Keratinocyte (primary cell): ENCODE measurements around the gene C10orf53. TPM values are rescaled to one million over a fixed set of nuclear protein-coding genes. Genes with fewer than 3 reads are reported as not detected.
A peak's percentile ranks its signal among the peaks of the same experiment; 100 is the strongest.

Source experiments
- DNase-seq: peaks from one replicate; pipeline ENCODE4 v3.0.0-alpha.2; 2011; ENCODE audit warnings: low read depth, missing footprints, low spot score
- FAIRE-seq: peaks from 2 replicates; lab custom pipeline; 2011; peaks lifted over from hg19 to GRCh38; lab: Jason Lieb, UNC
- H2AFZ ChIP-seq: 2 replicates; pipeline ENCODE4 v1.6.0; 2012; ENCODE audit warnings: low read length, control low read depth, inconsistent platforms; ENCODE audit not compliant: control insufficient read depth
- H3K27ac ChIP-seq: 2 replicates; pipeline ENCODE4 v1.5.1; 2011; ENCODE audit warnings: low read length; ENCODE audit not compliant: control insufficient read depth, insufficient read depth
- H3K27me3 ChIP-seq: 3 replicates; pipeline ENCODE4 v1.6.0; 2011; ENCODE audit warnings: low read length; ENCODE audit not compliant: control insufficient read depth, insufficient read depth; ENCODE audit errors: extremely low read depth
- H3K36me3 ChIP-seq, 2 experiments: 2 replicates in 1 of 2; 3 replicates in 1 of 2; pipeline ENCODE4 v1.5.1; 2011; ENCODE audit warnings: low read length in 2 of 2, mild to moderate bottlenecking in 1 of 2; ENCODE audit not compliant: control insufficient read depth in 2 of 2, insufficient read depth in 2 of 2; ENCODE audit errors: extremely low read depth in 1 of 2
- H3K4me1 ChIP-seq: 3 replicates; pipeline ENCODE4 v1.5.1; 2011; ENCODE audit warnings: low read length; ENCODE audit not compliant: control insufficient read depth, insufficient read depth; ENCODE audit errors: extremely low read depth
- H3K4me2 ChIP-seq: 3 replicates; pipeline ENCODE4 v1.6.0; 2011; ENCODE audit warnings: low read depth, low read length; ENCODE audit not compliant: control insufficient read depth, insufficient read depth; ENCODE audit errors: extremely low read depth
- H3K4me3 ChIP-seq, 3 experiments: fragments of 200-600 bp in 1 of 3; sonication (generic) in 1 of 3; 2 replicates in 2 of 3; 3 replicates in 1 of 3; pipeline ENCODE4 v1.5.1; 2011 to 2016; ENCODE audit warnings: low read length in 3 of 3, mild to moderate bottlenecking in 3 of 3, control low read depth in 2 of 3, inconsistent platforms in 1 of 3, low read depth in 1 of 3, mixed read lengths in 1 of 3, mixed run types in 1 of 3, moderate library complexity in 1 of 3; ENCODE audit not compliant: control insufficient read depth in 2 of 3, insufficient read depth in 2 of 3; ENCODE audit errors: extremely low read depth in 1 of 3
- H3K79me2 ChIP-seq: 2 replicates; pipeline ENCODE4 v1.6.0; 2012; ENCODE audit warnings: low read length; ENCODE audit not compliant: control insufficient read depth, insufficient read depth
- H3K9ac ChIP-seq: 3 replicates; pipeline ENCODE4 v1.6.0; 2011; ENCODE audit warnings: low read length; ENCODE audit not compliant: control insufficient read depth, insufficient read depth; ENCODE audit errors: extremely low read depth
- H3K9me1 ChIP-seq: 3 replicates; pipeline ENCODE4 v1.6.0; 2011; ENCODE audit warnings: low read length; ENCODE audit not compliant: control insufficient read depth, insufficient read depth; ENCODE audit errors: extremely low read depth
- H3K9me3 ChIP-seq: 2 replicates; pipeline ENCODE4 v1.5.1; 2012; ENCODE audit warnings: low read depth, low read length; ENCODE audit not compliant: control insufficient read depth
- H4K20me1 ChIP-seq: 3 replicates; pipeline ENCODE4 v1.6.0; 2011; ENCODE audit warnings: low read length; ENCODE audit not compliant: control insufficient read depth, insufficient read depth; ENCODE audit errors: extremely low read depth
- EZH2 ChIP-seq: IDR thresholded peaks from one replicate; pipeline ENCODE4 v1.6.1; 2012; ENCODE audit warnings: inconsistent platforms, mild to moderate bottlenecking, low read length, moderate library complexity
- dilution Hi-C: fragments of 300-500 bp; cut with MboI; formaldehyde crosslinking; loops from one replicate; pipeline ENCODE4 v1.7.0; 2020; ENCODE audit warnings: low sequenced_read_pairs; ENCODE audit not compliant: extremely low pct_ligation_motif_present
- polyA plus RNA-seq, 5 experiments: library from polyadenylated mRNA; depleted of rRNA in 3 of 5; stranded (reverse) in 3 of 5; stranded (forward) in 1 of 5; unstranded in 1 of 5; fragments of >200 nt; gene quantifications; 1 replicate in 1 of 5; 2 replicates in 3 of 5; 3 replicates in 1 of 5; pipeline versions ENCODE4 v1.2.1 to v1.2.3, GENCODE V29; 2011 to 2012; ENCODE audit warnings: missing spikeins in 2 of 5, low read depth in 1 of 5, low replicate concordance in 1 of 5
- TF ChIP-seq, protein P1 (sequence below), 3 experiments: IDR thresholded peaks in 1 of 3; conservative IDR thresholded peaks in 1 of 3; optimal IDR thresholded peaks in 1 of 3; 2 replicates in 2 of 3; 3 replicates in 1 of 3; pipeline versions ENCODE3 to v1.5.1; 2011; ENCODE audit warnings: low read length in 3 of 3, mild to moderate bottlenecking in 3 of 3, moderate library complexity in 2 of 3, control low read depth in 1 of 3, inconsistent platforms in 1 of 3; ENCODE audit not compliant: insufficient read depth in 2 of 3; ENCODE audit errors: extremely low read depth in 1 of 3

C10orf53 gene
- polyA plus RNA-seq, 1 donor (not counting 4 experiments of a cell fraction or from before 2014, with no cell fraction given), result not detected

DNA sequence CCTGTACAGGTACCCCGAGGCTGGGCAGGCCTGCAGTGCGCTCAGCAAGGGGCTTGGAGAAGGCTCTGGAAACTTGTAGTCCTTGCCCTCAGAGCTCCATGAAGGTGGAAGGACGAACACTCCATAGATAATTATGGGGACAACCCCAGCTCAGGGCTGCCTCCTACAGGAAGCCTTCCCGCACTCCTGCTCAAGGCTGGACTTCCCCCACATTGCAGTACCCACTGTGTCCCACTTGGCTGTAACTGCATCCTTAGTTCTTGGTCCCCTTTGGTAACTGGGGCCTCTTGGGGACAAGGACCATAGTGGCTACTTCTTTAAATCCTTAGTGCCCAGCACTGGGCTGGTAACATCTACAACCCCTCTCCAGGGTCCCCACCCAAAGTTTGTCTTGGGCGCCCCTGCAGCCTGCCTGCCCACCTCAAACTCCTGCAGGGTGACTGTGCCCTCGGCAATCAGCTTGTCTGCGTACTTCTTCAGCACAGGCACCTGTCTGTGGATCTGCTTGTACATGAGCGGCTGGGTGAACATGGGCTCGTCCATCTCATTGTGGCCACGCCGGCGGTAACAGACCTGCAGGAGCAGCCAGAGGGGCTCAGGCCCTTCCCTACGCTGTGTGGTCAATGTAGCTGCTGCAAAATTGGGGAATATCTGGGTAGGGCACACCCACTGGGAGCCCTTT is 65.6 kb downstream of the C10orf53 start:
- Histone ChIP-seq H3K27ac (no peak overlapping the region), H4K20me1 (no peaks in the 10 kb centered on the region), H3K9me3 (no peaks in the 10 kb centered on the region), H3K9me1 (no peaks in the 10 kb centered on the region), H3K79me2 (no peaks in the 10 kb centered on the region), H3K9ac (no peak overlapping the region), H3K27me3 (no peaks in the 10 kb centered on the region), H2AFZ (no peak overlapping the region), H3K4me2 (no peak overlapping the region), H3K4me1 (no peaks in the 10 kb centered on the region), H3K36me3 (no peaks in the 10 kb centered on the region), H3K4me3 (no peak overlapping the region)
- DNase-seq (no peak), FAIRE-seq (no peak)
- dilution Hi-C loops, result no loop called here
- TF ChIP-seq, protein P1, sequence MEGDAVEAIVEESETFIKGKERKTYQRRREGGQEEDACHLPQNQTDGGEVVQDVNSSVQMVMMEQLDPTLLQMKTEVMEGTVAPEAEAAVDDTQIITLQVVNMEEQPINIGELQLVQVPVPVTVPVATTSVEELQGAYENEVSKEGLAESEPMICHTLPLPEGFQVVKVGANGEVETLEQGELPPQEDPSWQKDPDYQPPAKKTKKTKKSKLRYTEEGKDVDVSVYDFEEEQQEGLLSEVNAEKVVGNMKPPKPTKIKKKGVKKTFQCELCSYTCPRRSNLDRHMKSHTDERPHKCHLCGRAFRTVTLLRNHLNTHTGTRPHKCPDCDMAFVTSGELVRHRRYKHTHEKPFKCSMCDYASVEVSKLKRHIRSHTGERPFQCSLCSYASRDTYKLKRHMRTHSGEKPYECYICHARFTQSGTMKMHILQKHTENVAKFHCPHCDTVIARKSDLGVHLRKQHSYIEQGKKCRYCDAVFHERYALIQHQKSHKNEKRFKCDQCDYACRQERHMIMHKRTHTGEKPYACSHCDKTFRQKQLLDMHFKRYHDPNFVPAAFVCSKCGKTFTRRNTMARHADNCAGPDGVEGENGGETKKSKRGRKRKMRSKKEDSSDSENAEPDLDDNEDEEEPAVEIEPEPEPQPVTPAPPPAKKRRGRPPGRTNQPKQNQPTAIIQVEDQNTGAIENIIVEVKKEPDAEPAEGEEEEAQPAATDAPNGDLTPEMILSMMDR (optimal IDR thresholded peaks at IDR 0.05 in 1 of 3, IDR thresholded peaks at IDR 0.05 in 1 of 3, conservative IDR thresholded peaks at IDR 0.05 in 1 of 3; ENCODE audit: extremely low read depth in 1 of 3, insufficient read depth in 2 of 3, low read length in 3 of 3), result peak in 1 of 3 experiments; percentile 24
- TF ChIP-seq EZH2, result no peak

DNA sequence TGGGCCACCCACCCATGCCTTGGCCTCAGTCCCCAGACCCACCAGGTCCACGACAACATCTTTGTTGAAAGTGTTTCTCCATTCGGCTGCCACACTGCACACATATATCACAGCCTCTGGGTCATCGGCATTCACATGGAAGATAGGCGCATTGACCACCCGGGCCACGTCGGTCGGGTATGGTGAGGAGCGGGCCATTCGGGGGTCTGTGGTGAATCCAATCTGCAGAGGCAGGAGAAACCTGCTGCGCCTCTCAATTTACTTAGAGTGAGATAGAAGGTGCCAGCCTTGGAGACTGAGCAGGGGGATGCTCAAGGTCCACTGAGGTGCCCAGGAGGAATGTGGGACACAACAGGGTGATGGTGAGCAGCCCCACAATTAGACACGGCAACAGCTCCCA is 66.3 kb downstream of the C10orf53 start:
- dilution Hi-C loops, result no loop called here

More for the DNA sequence above, 66.3 kb downstream of the C10orf53 start:
- H3K4me2 ChIP-seq, result no peak overlapping the region
- no peaks in the 10 kb centered on the region for H4K20me1 ChIP-seq
- H3K79me2 ChIP-seq, result no peaks in the 10 kb centered on the region
- no peaks in the 10 kb centered on the region for H3K9me1 ChIP-seq
- TF ChIP-seq, protein P1 (optimal IDR thresholded peaks at IDR 0.05 in 1 of 3, IDR thresholded peaks at IDR 0.05 in 1 of 3, conservative IDR thresholded peaks at IDR 0.05 in 1 of 3; ENCODE audit: extremely low read depth in 1 of 3, insufficient read depth in 2 of 3, low read length in 3 of 3), result no peak
- no peak for TF ChIP-seq EZH2
- H3K9me3 ChIP-seq, result no peaks in the 10 kb centered on the region
- H3K4me3 ChIP-seq, result no peak overlapping the region
- no peak for FAIRE-seq
- no peak overlapping the region for H2AFZ ChIP-seq
- no peaks in the 10 kb centered on the region for H3K27me3 ChIP-seq
- no peak overlapping the region for H3K27ac ChIP-seq
- no peak for DNase-seq
- H3K36me3 ChIP-seq, result no peaks in the 10 kb centered on the region
- no peaks in the 10 kb centered on the region for H3K4me1 ChIP-seq
- no peak overlapping the region for H3K9ac ChIP-seq
